ENCODE data around the gene FAF2. TPM values are rescaled to one million over a fixed set of nuclear protein-coding genes. Genes with fewer than 3 reads are reported as not detected.

Gene FAF2
- total RNA-seq, 1 experiment from 2014 or later, result 44.4 TPM

DNA sequence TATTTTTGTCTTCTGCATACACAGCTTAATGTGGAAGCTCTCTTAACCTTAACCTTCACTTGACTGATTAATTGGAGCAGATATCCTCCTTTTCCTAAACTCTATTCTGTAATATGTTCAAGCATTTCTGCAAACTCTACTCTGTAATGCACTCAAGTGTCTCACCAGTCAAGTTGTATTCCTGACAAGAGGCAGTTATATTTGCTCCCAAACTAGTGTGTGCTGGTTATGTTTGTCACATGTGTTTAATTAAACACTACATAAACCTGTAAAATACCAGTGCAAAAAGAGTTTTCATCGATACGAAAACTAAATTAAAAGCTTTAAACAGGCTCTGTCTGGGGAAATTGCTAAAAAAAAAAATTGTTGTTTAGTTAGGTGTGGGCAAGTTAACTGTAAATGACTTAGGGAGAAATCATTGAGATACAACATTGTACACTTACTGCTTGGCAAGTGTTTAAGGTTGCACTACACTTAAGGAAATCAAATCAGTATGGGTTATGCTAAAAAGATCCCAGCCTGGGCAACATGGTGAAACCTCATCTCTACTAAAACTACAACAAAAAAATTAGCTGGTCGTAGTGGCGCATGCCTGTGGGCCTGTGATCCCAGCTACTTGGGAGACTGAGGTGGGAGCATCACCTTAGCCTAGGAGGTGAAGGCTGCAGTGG lies 6.7 kb downstream of the FAF2 start:
- no peaks in the 10 kb centered on the region for H3K4me1 ChIP-seq (ENCODE audit: insufficient read depth, low read length)
- peaks cover 6% of the 10 kb centered on the region for H3K79me1 ChIP-seq (ENCODE audit: insufficient read depth, low read depth, low read length, poor library complexity, severe bottlenecking)
- H3K56ac ChIP-seq (ENCODE audit: insufficient read length, low read depth, low read length), result no peak overlapping the region
- H3K27me3 ChIP-seq (ENCODE audit: insufficient read depth, low read length), result no peaks in the 10 kb centered on the region
- H3K9ac ChIP-seq (ENCODE audit: extremely low read depth, insufficient read length, low read length), result no peak overlapping the region
- no CpG with 5 or more reads among the region's 4 CpGs for WGBS (ENCODE audit: extremely low coverage, insufficient read length, low lambda C conversion rate)
- no peak overlapping the region for H3K14ac ChIP-seq (ENCODE audit: insufficient read depth, low read length)
- no peak overlapping the region for H3K27ac ChIP-seq (ENCODE audit: insufficient read length, low read depth, low read length)
- H3K4me2 ChIP-seq (ENCODE audit: insufficient read depth, insufficient read length, low read length), result no peak overlapping the region
- TF ChIP-seq, protein P1, sequence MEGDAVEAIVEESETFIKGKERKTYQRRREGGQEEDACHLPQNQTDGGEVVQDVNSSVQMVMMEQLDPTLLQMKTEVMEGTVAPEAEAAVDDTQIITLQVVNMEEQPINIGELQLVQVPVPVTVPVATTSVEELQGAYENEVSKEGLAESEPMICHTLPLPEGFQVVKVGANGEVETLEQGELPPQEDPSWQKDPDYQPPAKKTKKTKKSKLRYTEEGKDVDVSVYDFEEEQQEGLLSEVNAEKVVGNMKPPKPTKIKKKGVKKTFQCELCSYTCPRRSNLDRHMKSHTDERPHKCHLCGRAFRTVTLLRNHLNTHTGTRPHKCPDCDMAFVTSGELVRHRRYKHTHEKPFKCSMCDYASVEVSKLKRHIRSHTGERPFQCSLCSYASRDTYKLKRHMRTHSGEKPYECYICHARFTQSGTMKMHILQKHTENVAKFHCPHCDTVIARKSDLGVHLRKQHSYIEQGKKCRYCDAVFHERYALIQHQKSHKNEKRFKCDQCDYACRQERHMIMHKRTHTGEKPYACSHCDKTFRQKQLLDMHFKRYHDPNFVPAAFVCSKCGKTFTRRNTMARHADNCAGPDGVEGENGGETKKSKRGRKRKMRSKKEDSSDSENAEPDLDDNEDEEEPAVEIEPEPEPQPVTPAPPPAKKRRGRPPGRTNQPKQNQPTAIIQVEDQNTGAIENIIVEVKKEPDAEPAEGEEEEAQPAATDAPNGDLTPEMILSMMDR (conservative IDR thresholded peaks at IDR 0.05), result no peak
- no peak overlapping the region for H4K5ac ChIP-seq (ENCODE audit: insufficient read length, low read depth, low read length)
- H4K91ac ChIP-seq (ENCODE audit: insufficient read length, low read depth, low read length), result no peak overlapping the region
- Mint-ChIP-seq H3K4me3 (no peak overlapping the region), H3K36me3 (ENCODE audit: insufficient read depth in 1 of 3, low read depth in 3 of 3) (peaks cover 9 to 29% (median 29%) of the 10 kb centered on the region in 3 experiments; a peak in 6 of 7 replicates), H3K27me3 (ENCODE audit: low read depth) (no peaks in the 10 kb centered on the region), H3K4me1 (no peaks in the 10 kb centered on the region), H3K9me3 (no peaks in the 10 kb centered on the region), H3K27ac (peak overlapping the region in 1 of 3 experiments; percentile 29; a peak in 1 of 7 replicates)
- no peak for DNase-seq
- H3T11ph ChIP-seq (ENCODE audit: low read length), result no peak overlapping the region
- no peak overlapping the region for H2AK5ac ChIP-seq (ENCODE audit: insufficient read length, low read length)
- H3K4ac ChIP-seq (ENCODE audit: low read depth, low read length), result no peak overlapping the region
- no peaks in the 10 kb centered on the region for H3K9me3 ChIP-seq (ENCODE audit: control insufficient read depth, low read depth, low read length)
- peaks cover 9% of the 10 kb centered on the region; the same call in 1 of the 2 replicates for H3K79me2 ChIP-seq (ENCODE audit: insufficient read depth, low read length)
- no peak overlapping the region for H2BK12ac ChIP-seq (ENCODE audit: insufficient read length, low read depth, low read length)
- H3K23me2 ChIP-seq (ENCODE audit: insufficient read length, low read depth, low read length, poor library complexity, severe bottlenecking), result no peaks in the 10 kb centered on the region
- no peak overlapping the region for H2BK5ac ChIP-seq (ENCODE audit: insufficient read length, low read length)
- no peak overlapping the region for H3K18ac ChIP-seq (ENCODE audit: insufficient read length, low read depth, low read length)
- no peak overlapping the region for H2BK120ac ChIP-seq (ENCODE audit: low read depth, low read length, poor library complexity, severe bottlenecking)
- no peaks in the 10 kb centered on the region for H4K20me1 ChIP-seq (ENCODE audit: control insufficient read depth, insufficient read depth, insufficient read length)
- no peak overlapping the region for H4K8ac ChIP-seq (replicated peaks; ENCODE audit: insufficient read length, low read depth, low read length)
- H2BK20ac ChIP-seq (ENCODE audit: low read depth, low read length, poor library complexity, severe bottlenecking), result no peak overlapping the region
- H2BK15ac ChIP-seq (ENCODE audit: low read depth, low read length), result no peak overlapping the region
- H2AFZ ChIP-seq (ENCODE audit: low read length), result no peak overlapping the region
- H3K23ac ChIP-seq (ENCODE audit: insufficient read length, low read depth, low read length), result no peak overlapping the region

Measured in H9 (cell line).